Liver (tissue), 3 donors: ENCODE measurements around the gene COL10A1.

Experiments used
- ATF3 ChIP-seq: IDR thresholded peaks from 2 replicates; pipeline ENCODE4 v1.6.1; 2016; ENCODE audit warnings: antibody characterized with exemption
- CTCF ChIP-seq: fragments of 150-350 bp; IDR thresholded peaks from 2 replicates; pipeline ENCODE4 v1.5.1; 2017; ENCODE audit warnings: improper control_type of control experiment, low read depth, low read length; ENCODE audit not compliant: missing input control
- FOXA1 ChIP-seq: IDR thresholded peaks from 2 replicates; pipeline ENCODE4 v1.6.1; 2016; ENCODE audit warnings: antibody characterized with exemption
- FOXA2 ChIP-seq: IDR thresholded peaks from 2 replicates; pipeline ENCODE4 v1.6.1; 2016; ENCODE audit warnings: antibody characterized with exemption
- GABPA ChIP-seq, 2 donors: IDR thresholded peaks in 1 of 2; conservative IDR thresholded peaks in 1 of 2; 2 replicates each; pipeline ENCODE4 v1.6.1; 2016; ENCODE audit warnings: antibody characterized with exemption in 2 of 2, mild to moderate bottlenecking in 1 of 2, moderate library complexity in 1 of 2
- JUND ChIP-seq, 2 donors: IDR thresholded peaks; 2 replicates each; pipeline ENCODE4 v1.6.1; 2016; ENCODE audit warnings: antibody characterized with exemption in 2 of 2
- MAX ChIP-seq: IDR thresholded peaks from 2 replicates; pipeline ENCODE4 v1.6.1; 2016; ENCODE audit warnings: antibody characterized with exemption
- RAD21 ChIP-seq, 2 donors: IDR thresholded peaks; 2 replicates each; pipeline ENCODE4 v1.6.1; 2016; ENCODE audit warnings: antibody characterized with exemption in 2 of 2, mild to moderate bottlenecking in 2 of 2
- REST ChIP-seq: IDR thresholded peaks from 2 replicates; pipeline ENCODE4 v1.6.1; 2016; ENCODE audit warnings: antibody characterized with exemption, mild to moderate bottlenecking
- TAF1 ChIP-seq: conservative IDR thresholded peaks from 2 replicates; pipeline ENCODE4 v1.6.1; 2016; ENCODE audit warnings: antibody characterized with exemption, mild to moderate bottlenecking
- YY1 ChIP-seq: IDR thresholded peaks from 2 replicates; pipeline ENCODE4 v1.6.1; 2016; ENCODE audit warnings: antibody characterized with exemption, mild to moderate bottlenecking
- donor health status: healthy.
- donor health status: healthy.

GRCh38 chr6:116120430-116120829 lies 5.5 kb downstream of the COL10A1 start:
- no peak for TF ChIP-seq CTCF
- TF ChIP-seq YY1: no peak
- TF ChIP-seq RAD21 (IDR thresholded peaks at IDR 0.05): no peak
- no peak for TF ChIP-seq REST
- TF ChIP-seq ATF3: no peak
- no peak for TF ChIP-seq GABPA (IDR thresholded peaks at IDR 0.05 in 1 of 2, conservative IDR thresholded peaks at IDR 0.05 in 1 of 2)
- no peak for TF ChIP-seq TAF1
- TF ChIP-seq FOXA2: no peak
- no peak for TF ChIP-seq MAX
- no peak for TF ChIP-seq JUND (IDR thresholded peaks at IDR 0.05)
- TF ChIP-seq FOXA1: no peak
